GM12873 (cell line): ENCODE results near the gene RFX6.

Experiments
- CTCF ChIP-seq: IDR thresholded peaks from 2 replicates; pipeline ENCODE4 v1.5.1; 2012; ENCODE audit warnings: low read depth, mild to moderate bottlenecking, moderate library complexity, low read length, control low read depth; ENCODE audit not compliant: insufficient read depth; ENCODE audit errors: missing control alignments

The RFX6 gene

GRCh38 chr6:116876635-116877611 is at the start of gene RFX6:
RFX6 (plus strand) TSS chr6:116877242; CDS start chr6:116877276, 34 bp downstream.
- TF ChIP-seq CTCF, result no peak

GRCh38 chr6:116827561-116828240 is 49.3 kb upstream of the RFX6 start:
- no peak for TF ChIP-seq CTCF

GRCh38 chr6:116828983-116829382 is 48.1 kb upstream of the RFX6 start, which contains the start of gene GPRC6A:
GPRC6A (minus strand) TSS chr6:116829083; CDS start chr6:116829013, 70 bp downstream.
- TF ChIP-seq CTCF, result no peak

GRCh38 chr6:116836606-116837342 is 40.3 kb upstream of the RFX6 start:
- no peak for TF ChIP-seq CTCF

- TF ChIP-seq CTCF, result no peak
Observed at GRCh38 chr6:116840091-116840490, 37.0 kb upstream of the RFX6 start.

GRCh38 chr6:116842459-116842858 is 34.6 kb upstream of the RFX6 start:
- no peak for TF ChIP-seq CTCF
